H54 (cell line): Measurements from ENCODE around the gene GBF1.

Experiments
- DNase-seq: peaks from one replicate; pipeline ENCODE4 v3.0.0; 2011; ENCODE audit warnings: low spot score, mixed read lengths; ENCODE audit not compliant: insufficient read length
- FAIRE-seq: peaks from 3 replicates; lab custom pipeline; 2011; peaks lifted over from hg19 to GRCh38; lab: Jason Lieb, UNC
- POLR2A ChIP-seq: IDR thresholded peaks from 2 replicates; pipeline ENCODE4 v1.6.1; 2011; ENCODE audit warnings: low read depth, mild to moderate bottlenecking, low read length

The GBF1 gene

GRCh38 chr10:102267748-102268147, 22.4 kb downstream of the GBF1 start:
- no peak for FAIRE-seq
- TF ChIP-seq POLR2A: no peak

GRCh38 chr10:102268375-102268888, 23.1 kb downstream of the GBF1 start:
- no peak for DNase-seq
- no peak for TF ChIP-seq POLR2A
- no peak for FAIRE-seq

More at GRCh38 chr10:102267748-102268147, 22.4 kb downstream of the GBF1 start:
- peak; percentile 13 for DNase-seq

GRCh38 chr10:102269017-102269416, 23.7 kb downstream of the GBF1 start:
- DNase-seq (no peak), FAIRE-seq (no peak)
- no peak for TF ChIP-seq POLR2A

- FAIRE-seq (no peak), DNase-seq (no peak)
- TF ChIP-seq POLR2A: no peak
Measured at GRCh38 chr10:102274062-102274461, 28.7 kb downstream of the GBF1 start.

GRCh38 chr10:102275343-102275742, 30.0 kb downstream of the GBF1 start:
- no peak for FAIRE-seq

GRCh38 chr10:102279104-102279503, 33.8 kb downstream of the GBF1 start:
- TF ChIP-seq POLR2A: no peak
- FAIRE-seq: no peak
- no peak for DNase-seq

More at GRCh38 chr10:102275343-102275742, 30.0 kb downstream of the GBF1 start:
- no peak for DNase-seq
- TF ChIP-seq POLR2A: no peak

GRCh38 chr10:102280397-102281101, 35.2 kb downstream of the GBF1 start:
- no peak for DNase-seq
- no peak for FAIRE-seq

GRCh38 chr10:102281102-102281487, 35.8 kb downstream of the GBF1 start:
- DNase-seq (no peak), FAIRE-seq (no peak)

More at GRCh38 chr10:102280397-102281101, 35.2 kb downstream of the GBF1 start:
- no peak for TF ChIP-seq POLR2A

GRCh38 chr10:102283488-102283887, 38.2 kb downstream of the GBF1 start:
- FAIRE-seq (no peak), DNase-seq (no peak)
- no peak for TF ChIP-seq POLR2A

More at GRCh38 chr10:102281102-102281487, 35.8 kb downstream of the GBF1 start:
- TF ChIP-seq POLR2A: no peak

- no peak for TF ChIP-seq POLR2A
- no peak for DNase-seq
- no peak for FAIRE-seq
Measured at GRCh38 chr10:102283890-102284289, 38.6 kb downstream of the GBF1 start.

- TF ChIP-seq POLR2A: no peak
- DNase-seq: no peak
- FAIRE-seq: no peak
Measured at GRCh38 chr10:102284531-102284930, 39.2 kb downstream of the GBF1 start.

GRCh38 chr10:102285133-102285532, 39.8 kb downstream of the GBF1 start:
- no peak for TF ChIP-seq POLR2A
- FAIRE-seq (no peak), DNase-seq (no peak)

- DNase-seq: no peak
- TF ChIP-seq POLR2A: no peak
- FAIRE-seq: no peak
Measured at GRCh38 chr10:102286216-102286615, 40.9 kb downstream of the GBF1 start.

- no peak for TF ChIP-seq POLR2A
- no peak for FAIRE-seq
- DNase-seq: no peak
Measured at GRCh38 chr10:102287538-102287937, 42.2 kb downstream of the GBF1 start.

- FAIRE-seq (no peak), DNase-seq (no peak)
- no peak for TF ChIP-seq POLR2A
Measured at GRCh38 chr10:102287991-102288390, 42.7 kb downstream of the GBF1 start.
